HepG2 (cell line): ENCODE results near the gene ITK. TPM values are rescaled to one million over a fixed set of nuclear protein-coding genes. Genes with fewer than 3 reads are reported as not detected.

Source experiments
- ATAC-seq: fragments of 200-7000 bp; cut with Tn5 transposase; 3 replicates; pipeline ENCODE4 v1.9.1; 2020; ENCODE audit warnings: mild to moderate bottlenecking, moderate library complexity
- BruUV-seq: library from RNA; stranded (reverse); fragments of 400-500 nt; replicated peaks from 2 replicates; lab custom pipeline; 2021; lab: Mats Ljungman, UMichigan
- CTCF ChIA-PET: fragments of 300-600 bp; formaldehyde crosslinking; extraction: SDS; loops from one replicate; lab custom pipeline; 2021; ENCODE audit warnings: low total read pairs, inconsistent platforms, low intra/inter-chr PET ratio; lab: Yijun Ruan, JAX
- POLR2A ChIA-PET: fragments of 350-600 bp; sonication (Branson Sonifier 250); formaldehyde crosslinking; loops from one replicate; lab custom pipeline; 2020; ENCODE audit warnings: antibody characterized with exemption, inconsistent platforms; lab: Yijun Ruan, JAX
- DNase-seq: peaks from one replicate; pipeline ENCODE4 v3.0.0-alpha.2; 2015; ENCODE audit warnings: low spot score
- FAIRE-seq: peaks from 3 replicates; lab custom pipeline; 2011; peaks lifted over from hg19 to GRCh38; lab: Jason Lieb, UNC
- H2AFZ ChIP-seq: one replicate; pipeline ENCODE4 v1.6.1; 2011; ENCODE audit warnings: low read length, inconsistent platforms
- H3K27ac ChIP-seq: fragments of 300-600 bp; 3 replicates; pipeline ENCODE4 v1.8.0; 2011; ENCODE audit warnings: mixed run types, mild to moderate bottlenecking, mixed read lengths, low read length, inconsistent platforms; ENCODE audit not compliant: insufficient read depth; ENCODE audit errors: extremely low read length
- H3K27me3 ChIP-seq, 2 experiments: fragments of 200-600 bp in 1 of 2; 2 replicates in 1 of 2; 3 replicates in 1 of 2; pipeline versions ENCODE4 v1.6.0 to v1.8.0; 2011; ENCODE audit warnings: low read length in 2 of 2, mild to moderate bottlenecking in 2 of 2, moderate library complexity in 2 of 2, inconsistent platforms in 1 of 2; ENCODE audit not compliant: insufficient read depth in 2 of 2, control insufficient read depth in 1 of 2
- H3K36me3 ChIP-seq, 2 experiments: fragments of 200-600 bp in 1 of 2; replicated peaks in 1 of 2; 2 replicates in 1 of 2; 3 replicates in 1 of 2; pipeline versions ENCODE4 v1.5.1 to v1.8.0; 2011; ENCODE audit warnings: low read length in 2 of 2, inconsistent platforms in 1 of 2; ENCODE audit not compliant: insufficient read depth in 2 of 2, control insufficient read depth in 1 of 2
- H3K4me1 ChIP-seq: 2 replicates; pipeline ENCODE4 v1.5.1; 2012; ENCODE audit warnings: low read length, inconsistent platforms; ENCODE audit not compliant: insufficient read depth
- H3K4me2 ChIP-seq: 2 replicates; pipeline ENCODE4 v1.6.0; 2011; ENCODE audit warnings: low read depth, low read length, inconsistent platforms
- H3K4me3 ChIP-seq, 3 experiments: fragments of 200-600 bp in 1 of 3; sonication (generic), shearing (Covaris generic) in 1 of 3; replicated peaks in 1 of 3; 2 replicates each; pipeline ENCODE4 v1.5.1; 2011 to 2016; ENCODE audit warnings: low read length in 3 of 3, inconsistent platforms in 2 of 3, low read depth in 2 of 3, mild to moderate bottlenecking in 2 of 3, control low read depth in 1 of 3, mixed read lengths in 1 of 3; ENCODE audit not compliant: insufficient read depth in 1 of 3
- H3K79me2 ChIP-seq: one replicate; pipeline ENCODE4 v1.6.1; 2011; ENCODE audit warnings: low read length, inconsistent platforms; ENCODE audit not compliant: insufficient read depth
- H3K9ac ChIP-seq: 2 replicates; pipeline ENCODE4 v1.6.0; 2011; ENCODE audit warnings: mild to moderate bottlenecking, low read depth, low read length, inconsistent platforms; ENCODE audit not compliant: insufficient read depth
- H3K9me3 ChIP-seq: 2 replicates; pipeline ENCODE4 v1.5.1; 2012; ENCODE audit warnings: mild to moderate bottlenecking, low read length
- H4K20me1 ChIP-seq: 2 replicates; pipeline ENCODE4 v1.6.0; 2011; ENCODE audit warnings: inconsistent platforms, mild to moderate bottlenecking, low read length, moderate library complexity; ENCODE audit not compliant: insufficient read depth
- HINFP ChIP-seq: sonication (generic); formaldehyde crosslinking; IDR thresholded peaks from 2 replicates; pipeline ENCODE4 v1.4.0; 2020; ENCODE audit warnings: low read depth, mild to moderate bottlenecking, missing genetic modification reagents
- ZNF318 ChIP-seq: sonication (generic); formaldehyde crosslinking; IDR thresholded peaks from 2 replicates; pipeline ENCODE4 v1.4.0; 2020; ENCODE audit warnings: mild to moderate bottlenecking, missing genetic modification reagents
- ZNF550 ChIP-seq: sonication (generic); formaldehyde crosslinking; IDR thresholded peaks from 2 replicates; pipeline ENCODE4 v1.4.0; 2020; ENCODE audit warnings: mild to moderate bottlenecking, missing genetic modification reagents, borderline replicate concordance
- WGBS: methylation state at CpG from one replicate; pipeline ENCODE4 v1.1.6; 2017; ENCODE audit warnings: low lambda C conversion rate; 5-methylcytosine and 5-hydroxymethylcytosine counted together
- in situ Hi-C: cut with HindIII; loops from 2 replicates; pipeline ENCODE4 v1.10.0; 2017; ENCODE audit warnings: low pct_unique_long_range_greater_than_20kb; ENCODE audit not compliant: extremely low pct_ligation_motif_present
- intact Hi-C: fragments of 100-400 bp; cut with micrococcal nuclease; formaldehyde crosslinking; loops from one replicate; pipeline ENCODE4 v1.10.0; 2022; ENCODE audit not compliant: unreplicated experiment
- polyA plus RNA-seq, 8 experiments: library from polyadenylated mRNA; depleted of rRNA in 3 of 8; stranded (reverse) in 7 of 8; unstranded in 1 of 8; fragments of >200 nt; fragmentation: Illumina TruSeq in 4 of 8; extraction: Trizol in 4 of 8; gene quantifications; 2 replicates each; pipeline versions ENCODE4 v1.2.1 to v1.2.3, GENCODE V29; 2011 to 2016; ENCODE audit warnings: low read depth in 4 of 8, missing spikeins in 1 of 8, mixed read lengths in 1 of 8; ENCODE audit not compliant: insufficient read depth in 1 of 8
- total RNA-seq, 5 experiments: library from RNA; depleted of rRNA; stranded (reverse); fragments of >200 nt; fragmentation: Illumina TruSeq; extraction: Trizol; gene quantifications; 2 replicates each; pipeline ENCODE4 v1.2.3, GENCODE V29; 2016; ENCODE audit warnings: low read depth in 1 of 5

Gene ITK
- total and polyA plus RNA-seq, 2 of the 13 experiments (the other 11 are each of a cell fraction or from before 2014, with no cell fraction given), result 0.01 TPM; not detected in 1

GRCh38 chr5:157263496-157264090, 83.0 kb downstream of the ITK start:
- no peak for FAIRE-seq
- intact Hi-C loops, result no loop called here
- no TSS peak for BruUV-seq

More at GRCh38 chr5:157263496-157264090, 83.0 kb downstream of the ITK start:
- TF ChIP-seq ZNF550 (CRISPR knock-in tag), result no peak
- TF ChIP-seq ZNF318, result no peak
- no peak for TF ChIP-seq HINFP (CRISPR knock-in tag)
- ChIA-PET POLR2A (no interaction called here), CTCF (no interaction called here)
- H3K4me3 ChIP-seq, result no peak overlapping the region
- DNase-seq (no peak), ATAC-seq (no peak)
- no peaks in the 10 kb centered on the region for H3K79me2 ChIP-seq
- H4K20me1 ChIP-seq, result no peaks in the 10 kb centered on the region
- peaks cover 45% of the 10 kb centered on the region for H3K4me1 ChIP-seq
- H3K27ac ChIP-seq, result no peak overlapping the region
- H3K36me3 ChIP-seq, result no peaks in the 10 kb centered on the region
- peaks cover 0 to 1% of the 10 kb centered on the region in 2 experiments; a peak in 2 of 5 replicates for H3K27me3 ChIP-seq
- H2AFZ ChIP-seq, result peak overlapping the region; percentile 38
- H3K9ac ChIP-seq, result no peak overlapping the region
- 40% methylated on average over 6 of the region's 7 CpGs for WGBS
- in situ Hi-C loops, result no loop called here
- H3K4me2 ChIP-seq, result peak overlapping the region; percentile 15; the same call in 1 of the 2 replicates
- H3K9me3 ChIP-seq, result no peaks in the 10 kb centered on the region
